ENCODE results near the gene NFE2.
"Not testable (repeated sequence)": the region's sequence is repeated elsewhere in the genome, so short reads cannot be mapped to it uniquely, and the experiment has no call there.

The NFE2 gene

GRCh38 chr12:54328595-54329337 lies 28.0 kb upstream of the NFE2 start:
- H3K36me3 ChIP-seq (ENCODE audit: insufficient read depth, insufficient read length, low read length), result peaks cover 26% of the 10 kb centered on the region
- H3K4me3 ChIP-seq (ENCODE audit: insufficient read length, low read depth), result no peak overlapping the region
- H3K4me1 ChIP-seq (ENCODE audit: insufficient read depth, insufficient read length), result peaks cover 4% of the 10 kb centered on the region
- no peaks in the 10 kb centered on the region for H3K9me3 ChIP-seq (ENCODE audit: insufficient read depth, low read length)
- DNase-seq (ENCODE audit: low read depth, low spot score), result no peak
- no peaks in the 10 kb centered on the region for H3K27me3 ChIP-seq (ENCODE audit: insufficient read depth, insufficient read length)
- TF ChIP-seq YY1 (IDR thresholded peaks at IDR 0.05; ENCODE audit: insufficient read depth, insufficient read length) (no peak), SUZ12 (IDR thresholded peaks at IDR 0.05; ENCODE audit: extremely low read depth, insufficient read depth, insufficient read length) (no peak), ZNF274 (IDR thresholded peaks at IDR 0.05; ENCODE audit: low read depth, low read length) (no peak)
- H3K9ac ChIP-seq (ENCODE audit: insufficient read length, low read depth), result no peak overlapping the region

- H3K36me3 ChIP-seq (ENCODE audit: insufficient read depth, insufficient read length, low read length); H3K9me3 ChIP-seq (ENCODE audit: insufficient read depth, low read length); H3K4me1 ChIP-seq (ENCODE audit: insufficient read depth, insufficient read length); DNase-seq (ENCODE audit: low read depth, low spot score); H3K27me3 ChIP-seq (ENCODE audit: insufficient read depth, insufficient read length): not testable (repeated sequence)
- peak overlapping the region; percentile 96 for H3K9ac ChIP-seq (ENCODE audit: insufficient read length, low read depth)
- peak overlapping the region; percentile 94 for H3K4me3 ChIP-seq (ENCODE audit: insufficient read length, low read depth)
Measured at GRCh38 chr12:54325442-54326109, 24.8 kb upstream of the NFE2 start.

DNA sequence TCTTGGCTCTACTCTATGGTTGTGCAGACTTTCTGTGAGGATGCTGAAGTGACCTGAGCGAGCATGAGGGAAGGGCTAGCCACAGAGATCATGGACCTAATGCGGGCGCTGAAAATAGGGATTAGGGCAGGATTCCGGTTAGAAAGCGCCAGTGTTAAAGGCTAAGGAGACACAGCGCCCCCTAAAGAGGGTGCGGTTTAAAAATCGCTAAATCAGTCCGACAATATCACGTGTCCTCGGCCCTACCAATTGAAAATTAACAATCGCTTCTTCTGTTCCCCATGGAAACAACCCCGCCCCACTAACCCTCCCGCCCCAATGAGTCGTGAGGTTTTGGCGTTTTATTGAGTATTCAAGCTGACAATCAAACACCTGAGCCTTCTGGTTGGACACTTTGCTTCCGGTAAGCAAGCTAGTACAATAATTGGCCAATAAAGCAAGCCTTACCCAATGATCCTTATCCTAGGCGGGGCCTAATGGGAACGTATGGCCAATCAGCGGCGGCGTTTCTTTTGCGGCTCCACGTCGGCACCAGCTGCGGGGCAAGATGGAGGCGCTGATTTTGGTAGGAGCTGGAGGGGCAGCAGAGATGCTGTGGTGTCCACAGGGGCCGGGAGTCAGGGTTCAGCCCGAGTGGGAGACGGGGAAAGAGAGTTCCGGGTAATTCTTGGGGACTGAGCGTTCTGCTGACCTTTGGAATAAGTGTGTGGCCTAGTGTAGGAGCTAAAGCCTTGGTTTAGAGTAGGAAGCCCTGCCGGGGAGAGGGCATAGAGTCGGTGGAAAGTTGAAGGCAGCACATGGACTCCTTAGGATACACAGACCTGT lies 24.0 kb upstream of the NFE2 start, which contains the start of gene COPZ1:
COPZ1 (plus strand) TSS at position 515 of the 825 bp plus-strand sequence; CDS start at position 548, 33 bp downstream.
- peak; percentile 99 for DNase-seq (ENCODE audit: low read depth, low spot score)
- H3K4me3 ChIP-seq (ENCODE audit: insufficient read length, low read depth), result peak within 1 kb of the TSS; percentile 94
- peaks cover 3% of the 10 kb centered on the region for H3K36me3 ChIP-seq (ENCODE audit: insufficient read depth, insufficient read length, low read length)
- H3K27me3 ChIP-seq (ENCODE audit: insufficient read depth, insufficient read length), result no peaks in the 10 kb centered on the region
- peaks cover 4% of the 10 kb centered on the region for H3K4me1 ChIP-seq (ENCODE audit: insufficient read depth, insufficient read length)
- peak within 1 kb of the TSS; percentile 96 for H3K9ac ChIP-seq (ENCODE audit: insufficient read length, low read depth)
- TF ChIP-seq SUZ12 (IDR thresholded peaks at IDR 0.05; ENCODE audit: extremely low read depth, insufficient read depth, insufficient read length) (no peak), YY1 (IDR thresholded peaks at IDR 0.05; ENCODE audit: insufficient read depth, insufficient read length) (peak; percentile 72)
- no peaks in the 10 kb centered on the region for H3K9me3 ChIP-seq (ENCODE audit: insufficient read depth, low read length)

DNA sequence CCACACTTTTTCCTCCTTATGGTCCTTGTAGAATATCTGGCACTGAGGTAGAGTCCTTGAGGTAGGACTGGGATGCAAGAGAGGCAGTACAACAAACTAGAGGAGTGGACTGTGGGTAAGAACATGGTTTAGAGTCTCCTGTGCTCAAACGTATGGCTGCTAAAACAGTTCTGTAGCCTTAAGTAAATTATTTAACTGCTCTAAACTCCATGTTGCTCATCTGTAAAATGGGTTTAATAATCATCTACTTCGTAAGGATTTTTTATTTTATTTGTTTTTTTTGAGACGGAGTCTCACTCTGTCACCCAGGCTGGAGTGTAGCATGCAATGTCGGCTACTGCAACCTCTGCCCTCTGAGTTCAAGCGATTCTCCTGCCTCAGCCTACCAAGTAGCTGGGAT lies 20.5 kb upstream of the NFE2 start:
- peaks cover 4% of the 10 kb centered on the region for H3K4me1 ChIP-seq (ENCODE audit: insufficient read depth, insufficient read length)
- H3K27me3 ChIP-seq (ENCODE audit: insufficient read depth, insufficient read length), result no peaks in the 10 kb centered on the region
- no peak for DNase-seq (ENCODE audit: low read depth, low spot score)
- no peak overlapping the region for H3K4me3 ChIP-seq (ENCODE audit: insufficient read length, low read depth)
- H3K36me3 ChIP-seq (ENCODE audit: insufficient read depth, insufficient read length, low read length), result no peaks in the 10 kb centered on the region
- TF ChIP-seq SUZ12 (IDR thresholded peaks at IDR 0.05; ENCODE audit: extremely low read depth, insufficient read depth, insufficient read length), result no peak
- no peak for TF ChIP-seq ZNF274 (IDR thresholded peaks at IDR 0.05; ENCODE audit: low read depth, low read length)
- TF ChIP-seq YY1 (IDR thresholded peaks at IDR 0.05; ENCODE audit: insufficient read depth, insufficient read length), result no peak
- H3K9me3 ChIP-seq (ENCODE audit: insufficient read depth, low read length), result no peaks in the 10 kb centered on the region
- no peak overlapping the region for H3K9ac ChIP-seq (ENCODE audit: insufficient read length, low read depth)

DNA sequence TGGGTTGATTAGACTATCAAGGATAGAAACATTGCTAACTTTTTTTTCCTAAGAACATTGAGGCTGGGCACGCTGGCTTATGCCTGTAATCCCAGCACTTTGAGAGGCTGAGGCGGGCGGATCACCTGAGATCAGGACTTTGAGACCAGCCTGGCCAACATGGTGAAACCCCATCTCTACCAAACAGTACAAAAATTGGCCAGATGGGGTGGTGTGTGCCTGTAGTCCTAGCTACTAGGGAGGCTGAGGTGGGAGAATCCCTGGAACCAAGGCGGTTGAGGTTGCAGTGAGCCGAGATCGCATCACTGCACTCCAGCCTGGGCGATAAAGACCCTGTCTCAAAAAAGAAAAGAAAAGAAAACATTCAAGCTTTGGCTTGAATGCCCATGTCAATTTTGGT lies 11.5 kb upstream of the NFE2 start:
- H3K4me3 ChIP-seq (ENCODE audit: insufficient read length, low read depth); H3K36me3 ChIP-seq (ENCODE audit: insufficient read depth, insufficient read length, low read length); H3K9me3 ChIP-seq (ENCODE audit: insufficient read depth, low read length); H3K27me3 ChIP-seq (ENCODE audit: insufficient read depth, insufficient read length); DNase-seq (ENCODE audit: low read depth, low spot score); H3K9ac ChIP-seq (ENCODE audit: insufficient read length, low read depth); H3K4me1 ChIP-seq (ENCODE audit: insufficient read depth, insufficient read length): not testable (repeated sequence)

GRCh38 chr12:54311051-54311450 lies 10.2 kb upstream of the NFE2 start:
- Histone ChIP-seq H3K4me3 (ENCODE audit: insufficient read length, low read depth) (no peak overlapping the region), H3K4me1 (ENCODE audit: insufficient read depth, insufficient read length) (no peaks in the 10 kb centered on the region), H3K27me3 (ENCODE audit: insufficient read depth, insufficient read length) (no peaks in the 10 kb centered on the region), H3K9ac (ENCODE audit: insufficient read length, low read depth) (no peak overlapping the region), H3K9me3 (ENCODE audit: insufficient read depth, low read length) (no peaks in the 10 kb centered on the region), H3K36me3 (ENCODE audit: insufficient read depth, insufficient read length, low read length) (no peaks in the 10 kb centered on the region)
- no peak for DNase-seq (ENCODE audit: low read depth, low spot score)
- no peak for TF ChIP-seq YY1 (IDR thresholded peaks at IDR 0.05; ENCODE audit: insufficient read depth, insufficient read length)
- no peak for TF ChIP-seq ZNF274 (IDR thresholded peaks at IDR 0.05; ENCODE audit: low read depth, low read length)
- no peak for TF ChIP-seq SUZ12 (IDR thresholded peaks at IDR 0.05; ENCODE audit: extremely low read depth, insufficient read depth, insufficient read length)

All from NT2/D1 (cell line).